IMR-90 (cell line): ENCODE data around the gene DIABLO. TPM values are rescaled to one million over a fixed set of nuclear protein-coding genes. Genes with fewer than 3 reads are reported as not detected.

Source experiments
- ATAC-seq: fragments of 200-7000 bp; cut with Tn5 transposase; 2 replicates; pipeline ENCODE4 v1.9.1; 2020; ENCODE audit warnings: low read depth, mild to moderate bottlenecking, moderate library complexity
- BruUV-seq: library from RNA; stranded (reverse); fragments of 400-500 nt; replicated peaks from 2 replicates; lab custom pipeline; 2021; lab: Mats Ljungman, UMichigan
- CTCF ChIA-PET: fragments of 300-600 bp; formaldehyde crosslinking; extraction: SDS; loops from one replicate; lab custom pipeline; 2021; ENCODE audit warnings: antibody characterized with exemption; lab: Yijun Ruan, JAX
- POLR2A ChIA-PET: fragments of 300-600 bp; sonication (Branson Sonifier 250); formaldehyde crosslinking; loops from one replicate; lab custom pipeline; 2022; ENCODE audit warnings: antibody characterized with exemption; ENCODE audit not compliant: unreplicated experiment; lab: Charles Lee
- DNase-seq: peaks from one replicate; pipeline ENCODE4 v3.0.0; 2013
- H2AFZ ChIP-seq: replicated peaks from 2 replicates; pipeline ENCODE3; 2013; ENCODE audit warnings: low read length, mild to moderate bottlenecking; ENCODE audit not compliant: poor library complexity
- H2AK5ac ChIP-seq: 2 replicates; pipeline ENCODE4 v1.6.1; 2013; ENCODE audit warnings: low read depth, low read length, inconsistent platforms
- H2AK9ac ChIP-seq: replicated peaks from 2 replicates; pipeline ENCODE3; 2013; ENCODE audit warnings: mild to moderate bottlenecking, low read depth, low read length, moderate library complexity; ENCODE audit not compliant: poor library complexity
- H2BK120ac ChIP-seq: 2 replicates; pipeline ENCODE4 v1.6.1; 2013; ENCODE audit warnings: low read depth, low read length, inconsistent platforms
- H2BK15ac ChIP-seq: 3 replicates; pipeline ENCODE4 v1.6.1; 2013; ENCODE audit warnings: low read depth, low read length, inconsistent platforms
- H2BK20ac ChIP-seq: 2 replicates; pipeline ENCODE4 v1.6.1; 2013; ENCODE audit warnings: low read depth, mild to moderate bottlenecking, inconsistent platforms, low read length, moderate library complexity
- H2BK5ac ChIP-seq: 2 replicates; pipeline ENCODE4 v1.6.1; 2013; ENCODE audit warnings: mild to moderate bottlenecking, low read depth, low read length, inconsistent platforms; ENCODE audit not compliant: poor library complexity, severe bottlenecking
- H3K14ac ChIP-seq: replicated peaks from 2 replicates; pipeline ENCODE4 v1.6.1; 2013; ENCODE audit warnings: low read depth, low read length, inconsistent platforms
- H3K18ac ChIP-seq: 2 replicates; pipeline ENCODE4 v1.6.1; 2013; ENCODE audit warnings: low read depth, low read length, control low read depth
- H3K23ac ChIP-seq: 2 replicates; pipeline ENCODE4 v1.6.1; 2013; ENCODE audit warnings: low read depth, low read length, inconsistent platforms
- H3K27ac ChIP-seq: 2 replicates; pipeline ENCODE4 v1.5.1; 2013; ENCODE audit warnings: mild to moderate bottlenecking, control low read depth, low read length; ENCODE audit not compliant: insufficient read depth
- H3K27me3 ChIP-seq: 2 replicates; pipeline ENCODE4 v1.6.1; 2013; ENCODE audit warnings: low read length; ENCODE audit not compliant: control insufficient read depth, insufficient read depth
- H3K36me3 ChIP-seq: 2 replicates; pipeline ENCODE4 v1.6.1; 2013; ENCODE audit warnings: low read length, mixed read lengths; ENCODE audit not compliant: control insufficient read depth, insufficient read depth
- H3K4ac ChIP-seq: 2 replicates; pipeline ENCODE4 v1.6.1; 2013; ENCODE audit warnings: low read depth, low read length, inconsistent platforms
- H3K4me1 ChIP-seq: 2 replicates; pipeline ENCODE4 v1.6.1; 2013; ENCODE audit warnings: low read length, mixed read lengths; ENCODE audit not compliant: control insufficient read depth, insufficient read depth
- H3K4me2 ChIP-seq: 2 replicates; pipeline ENCODE4 v1.6.1; 2013; ENCODE audit warnings: low read depth, mild to moderate bottlenecking, control low read depth, low read length, moderate library complexity
- H3K4me3 ChIP-seq: 2 replicates; pipeline ENCODE4 v1.5.1; 2013; ENCODE audit warnings: low read depth, mild to moderate bottlenecking, control low read depth, low read length, moderate library complexity; ENCODE audit not compliant: insufficient read depth
- H3K56ac ChIP-seq: 2 replicates; pipeline ENCODE4 v1.6.1; 2013; ENCODE audit warnings: low read length, inconsistent platforms; ENCODE audit not compliant: insufficient read depth; ENCODE audit errors: extremely low read depth
- H3K79me1 ChIP-seq, 2 experiments: 2 replicates each; pipeline ENCODE4 v1.6.1; 2013; ENCODE audit warnings: low read length in 2 of 2, inconsistent platforms in 1 of 2, low read depth in 1 of 2
- H3K9ac ChIP-seq: 2 replicates; pipeline ENCODE4 v1.6.1; 2013; ENCODE audit warnings: low read depth, low read length, control low read depth
- H3K9me1 ChIP-seq: 2 replicates; pipeline ENCODE4 v1.6.1; 2013; ENCODE audit warnings: low read length, inconsistent platforms; ENCODE audit not compliant: insufficient read depth
- H3K9me3 ChIP-seq: 2 replicates; pipeline ENCODE4 v1.6.1; 2013; ENCODE audit warnings: low read length; ENCODE audit not compliant: control insufficient read depth, insufficient read depth
- H4K20me1 ChIP-seq: 2 replicates; pipeline ENCODE4 v1.6.1; 2013; ENCODE audit warnings: low read length, inconsistent platforms; ENCODE audit not compliant: insufficient read depth
- H4K5ac ChIP-seq: 2 replicates; pipeline ENCODE4 v1.6.1; 2013; ENCODE audit warnings: mild to moderate bottlenecking, low read depth, low read length, control low read depth
- H4K8ac ChIP-seq, 2 experiments: 2 replicates each; pipeline ENCODE4 v1.6.1; 2013; ENCODE audit warnings: low read depth in 2 of 2, low read length in 2 of 2, control low read depth in 1 of 2, inconsistent platforms in 1 of 2
- H4K91ac ChIP-seq: 2 replicates; pipeline ENCODE4 v1.6.1; 2013; ENCODE audit warnings: low read depth, low read length, inconsistent platforms; ENCODE audit not compliant: insufficient read depth
- BHLHE40 ChIP-seq: fragments of 150-350 bp; IDR thresholded peaks from 2 replicates; pipeline ENCODE4 v1.6.1; 2016; ENCODE audit warnings: mild to moderate bottlenecking, low read depth, low read length
- CTCF ChIP-seq: conservative IDR thresholded peaks from 2 replicates; pipeline ENCODE4 v1.5.1; 2012; ENCODE audit warnings: mild to moderate bottlenecking, low read depth, low read length, improper control_type of control experiment
- ELK1 ChIP-seq: fragments of 150-350 bp; IDR thresholded peaks from 2 replicates; pipeline ENCODE4 v1.6.1; 2016; ENCODE audit warnings: low read depth, mild to moderate bottlenecking, low read length, moderate library complexity, borderline replicate concordance
- MAFK ChIP-seq: IDR thresholded peaks from 2 replicates; pipeline ENCODE4 v1.6.1; 2012; ENCODE audit warnings: low read depth, low read length, improper control_type of control experiment
- MXI1 ChIP-seq: IDR thresholded peaks from 2 replicates; pipeline ENCODE4 v1.6.1; 2012; ENCODE audit warnings: low read depth, mild to moderate bottlenecking, low read length, moderate library complexity, borderline replicate concordance
- POLR2A ChIP-seq: IDR thresholded peaks from 2 replicates; pipeline ENCODE4 v1.6.1; 2012; ENCODE audit warnings: mild to moderate bottlenecking, low read depth, low read length
- RAD21 ChIP-seq: IDR thresholded peaks from 2 replicates; pipeline ENCODE4 v1.6.1; 2012; ENCODE audit warnings: low read length, improper control_type of control experiment
- RFX5 ChIP-seq: IDR thresholded peaks from 2 replicates; pipeline ENCODE4 v1.8.0; 2012; ENCODE audit warnings: low read depth, mild to moderate bottlenecking, low read length, moderate library complexity
- SMC3 ChIP-seq: fragments of 150-350 bp; IDR thresholded peaks from 2 replicates; pipeline ENCODE4 v1.6.1; 2016; ENCODE audit warnings: low read depth, mild to moderate bottlenecking, antibody characterized with exemption, low read length, moderate library complexity
- USF2 ChIP-seq: fragments of 150-350 bp; IDR thresholded peaks from 2 replicates; pipeline ENCODE4 v1.6.1; 2017; ENCODE audit warnings: mild to moderate bottlenecking, antibody characterized with exemption, low read length, low read depth
- WGBS, 2 experiments: methylation state at CpG; one replicate each; pipeline versions ENCODE4 v1.1.5 to v1.1.7; 2013; ENCODE audit warnings: missing lambda C conversion rate in 2 of 2; ENCODE audit not compliant: insufficient read length in 1 of 2; ENCODE audit errors: extremely low coverage in 2 of 2; 5-methylcytosine and 5-hydroxymethylcytosine counted together
- dilution Hi-C: fragments of 300-500 bp; cut with HindIII; formaldehyde crosslinking; loops from one replicate; pipeline ENCODE4 v1.14.3; 2018; ENCODE audit warnings: low sequenced_read_pairs; ENCODE audit not compliant: unreplicated experiment
- in situ Hi-C: fragments of 300-500 bp; cut with MboI; formaldehyde crosslinking; loops from 3 replicates; pipeline ENCODE4 v1.14.3; 2019; ENCODE audit warnings: low sequenced_read_pairs, inconsistent platforms, mixed read lengths
- intact Hi-C: fragments of 100-400 bp; cut with micrococcal nuclease; formaldehyde crosslinking; loops from 2 replicates; pipeline ENCODE4 v1.10.0; 2022
- polyA plus RNA-seq, 3 experiments: library from polyadenylated mRNA; depleted of rRNA; stranded (reverse); fragments of >200 nt; gene quantifications; 2 replicates each; pipeline ENCODE4 v1.2.3, GENCODE V29; 2012; ENCODE audit warnings: low replicate concordance in 1 of 3
- total RNA-seq: library from RNA; depleted of rRNA; stranded (reverse); fragments of >200 nt; gene quantifications from 2 replicates; pipeline ENCODE4 v1.2.3, GENCODE V29; 2012

Gene DIABLO
- total and polyA plus RNA-seq, 2 of the 4 experiments (the other 2 are of a cell fraction), result 69.7 to 102 TPM

GRCh38 chr12:122190842-122191668 lies 34.8 kb downstream of the DIABLO start:
- Histone ChIP-seq H3K23ac (no peak overlapping the region), H3K36me3 (no peaks in the 10 kb centered on the region), H2AK9ac (no peak overlapping the region), H4K20me1 (no peaks in the 10 kb centered on the region), H2AFZ (peak overlapping the region; percentile 26), H3K9me1 (no peaks in the 10 kb centered on the region), H3K18ac (no peak overlapping the region), H2BK20ac (0 out of 2 replicates have a peak overlapping the region, but pooled peaks have one; percentile 35), H4K8ac (no peak overlapping the region), H3K27ac (no peak overlapping the region), H2AK5ac (no peak overlapping the region; the same call in 1 of the 2 replicates), H3K56ac (no peak overlapping the region), H3K4ac (no peak overlapping the region), H4K5ac (no peak overlapping the region), H2BK120ac (no peak overlapping the region), H3K4me3 (no peak overlapping the region), H4K91ac (no peak overlapping the region), H3K4me2 (no peak overlapping the region), H3K14ac (no peak overlapping the region), H3K79me1 (no peaks in the 10 kb centered on the region), H3K9me3 (peaks cover 2% of the 10 kb centered on the region; the same call in 1 of the 2 replicates), H2BK15ac (no peak overlapping the region), H3K9ac (no peak overlapping the region), H2BK5ac (no peak overlapping the region), H3K27me3 (no peaks in the 10 kb centered on the region), H3K4me1 (peaks cover 3% of the 10 kb centered on the region; the same call in 1 of the 2 replicates)
- in situ Hi-C loops (loop anchor here (5.0 kb wide), 2 partner anchors 59 to 134 kb away; no protein-coding TSS in a partner anchor), dilution Hi-C loops (no loop called here), intact Hi-C loops (loop anchor here (1.0 kb wide), 2 partner anchors 60 to 137 kb away; no protein-coding TSS in a partner anchor)
- DNase-seq, result peak; percentile 59
- CTCF ChIA-PET, result interaction anchor here (0.6 to 1.8 kb wide), 5 partner anchors 25 to 275 kb away, joined by 3 to 11 read pairs (median 4); no protein-coding TSS in a partner anchor
- BruUV-seq, result no TSS peak
- WGBS, 2 experiments, result 100% methylated on average over 1 of the region's 18 CpGs; no CpG with 5 or more reads in 1 of the 2 experiments
- ATAC-seq, result peak; percentile 92
- POLR2A ChIA-PET, result no interaction called here
- TF ChIP-seq RFX5 (no peak), MXI1 (no peak), RAD21 (peak; percentile 88), POLR2A (no peak), BHLHE40 (no peak), USF2 (no peak), MAFK (no peak), CTCF (peak; percentile 83), ELK1 (no peak), SMC3 (peak; percentile 88)
